Progenitor cell of endocrine pancreas (in vitro differentiated cells): Measurements from ENCODE around the gene FXYD6. TPM values are rescaled to one million over a fixed set of nuclear protein-coding genes. Genes with fewer than 3 reads are reported as not detected.

Experiments used
- DNase-seq: peaks from one replicate; pipeline ENCODE4 v3.0.0; 2021; ENCODE audit warnings: low spot score; ENCODE audit not compliant: unreplicated experiment
- H3K27ac Mint-ChIP-seq: 2 replicates; pipeline ENCODE4 v1.8.0; 2021; ENCODE audit warnings: mild to moderate bottlenecking, moderate library complexity, mixed read lengths
- H3K27me3 Mint-ChIP-seq: 2 replicates; pipeline ENCODE4 v1.8.0; 2021; ENCODE audit warnings: mixed read lengths
- H3K36me3 Mint-ChIP-seq: 2 replicates; pipeline ENCODE4 v1.8.0; 2022; ENCODE audit warnings: mixed read lengths; ENCODE audit not compliant: insufficient read depth
- H3K4me1 Mint-ChIP-seq: 2 replicates; pipeline ENCODE4 v1.8.0; 2021; ENCODE audit warnings: low read depth, mixed read lengths
- H3K4me3 Mint-ChIP-seq: 2 replicates; pipeline ENCODE4 v1.8.0; 2021; ENCODE audit warnings: low read depth, mild to moderate bottlenecking, moderate library complexity, mixed read lengths
- H3K9me3 Mint-ChIP-seq: 2 replicates; pipeline ENCODE4 v1.8.0; 2021; ENCODE audit warnings: low read depth, mixed read lengths
- CTCF ChIP-seq: fragments of 200-600 bp; sonication (generic); IDR thresholded peaks from one replicate; pipeline ENCODE4 v1.5.0; 2021; ENCODE audit warnings: antibody characterized with exemption, mild to moderate bottlenecking; ENCODE audit not compliant: unreplicated experiment
- total RNA-seq: library from RNA; stranded (reverse); gene quantifications from 2 replicates; pipeline ENCODE4 v1.2.1, GENCODE V29; 2021

Gene FXYD6
- total RNA-seq, 1 donor from 2014 or later: 28.5 TPM

- no peak for TF ChIP-seq CTCF
- H3K9me3 Mint-ChIP-seq: no peaks in the 10 kb centered on the region
- no peak overlapping the region for H3K4me3 Mint-ChIP-seq
- H3K27me3 Mint-ChIP-seq: peaks cover 82% of the 10 kb centered on the region
- H3K36me3 Mint-ChIP-seq: no peaks in the 10 kb centered on the region
- H3K4me1 Mint-ChIP-seq: peaks cover 2% of the 10 kb centered on the region
- DNase-seq: no peak
- H3K27ac Mint-ChIP-seq: no peak overlapping the region
Measured at GRCh38 chr11:117794135-117794534, 82.3 kb downstream of the FXYD6 start.

- H3K9me3 Mint-ChIP-seq: no peaks in the 10 kb centered on the region
- no peak overlapping the region for H3K27ac Mint-ChIP-seq
- H3K27me3 Mint-ChIP-seq: peaks cover 82% of the 10 kb centered on the region
Measured at GRCh38 chr11:117793583-117793982, 82.9 kb downstream of the FXYD6 start.

GRCh38 chr11:117792992-117793391, 83.5 kb downstream of the FXYD6 start:
- DNase-seq: no peak
- Mint-ChIP-seq H3K36me3 (no peaks in the 10 kb centered on the region), H3K4me3 (no peak overlapping the region), H3K27ac (no peak overlapping the region), H3K27me3 (peaks cover 78% of the 10 kb centered on the region), H3K4me1 (peaks cover 2% of the 10 kb centered on the region), H3K9me3 (no peaks in the 10 kb centered on the region)
- TF ChIP-seq CTCF: no peak

More at GRCh38 chr11:117793583-117793982, 82.9 kb downstream of the FXYD6 start:
- no peak overlapping the region for H3K4me3 Mint-ChIP-seq
- no peak for TF ChIP-seq CTCF
- H3K4me1 Mint-ChIP-seq: peaks cover 2% of the 10 kb centered on the region
- no peaks in the 10 kb centered on the region for H3K36me3 Mint-ChIP-seq
- no peak for DNase-seq

GRCh38 chr11:117792241-117792640, 84.2 kb downstream of the FXYD6 start:
- peaks cover 78% of the 10 kb centered on the region for H3K27me3 Mint-ChIP-seq
- H3K4me3 Mint-ChIP-seq: no peak overlapping the region

GRCh38 chr11:117790279-117790678, 86.2 kb downstream of the FXYD6 start:
- H3K27me3 Mint-ChIP-seq: peaks cover 80% of the 10 kb centered on the region

More at GRCh38 chr11:117792241-117792640, 84.2 kb downstream of the FXYD6 start:
- TF ChIP-seq CTCF: no peak
- Mint-ChIP-seq H3K36me3 (no peaks in the 10 kb centered on the region), H3K27ac (no peak overlapping the region), H3K4me1 (peaks cover 2% of the 10 kb centered on the region), H3K9me3 (no peaks in the 10 kb centered on the region)
- no peak for DNase-seq

More at GRCh38 chr11:117790279-117790678, 86.2 kb downstream of the FXYD6 start:
- Mint-ChIP-seq H3K36me3 (no peaks in the 10 kb centered on the region), H3K4me3 (no peak overlapping the region), H3K27ac (no peak overlapping the region), H3K4me1 (no peaks in the 10 kb centered on the region), H3K9me3 (no peaks in the 10 kb centered on the region)
- DNase-seq: no peak
- no peak for TF ChIP-seq CTCF
